Activated CD8-positive, alpha-beta memory T cell treated with anti-CD3 and anti-CD28 coated beads, Interleukin-2, amount 10 ng/mL, durations not matched to agents 7 days and 5 days (primary cell): Measurements from ENCODE around the gene TMEM204. TPM values are rescaled to one million over a fixed set of nuclear protein-coding genes. Genes with fewer than 3 reads are reported as not detected.
A peak's percentile ranks its signal among the peaks of the same experiment; 100 is the strongest.

Source experiments
- ATAC-seq: fragments of 150-1000 bp; cut with Tn5 transposase; one replicate; pipeline ENCODE4 v1.10.0; 2021; ENCODE audit warnings: moderate library complexity
- CTCF ChIA-PET: fragments of 350-600 bp; sonication (Branson Sonifier 250); formaldehyde crosslinking; loops from one replicate; lab custom pipeline; 2021; ENCODE audit warnings: antibody characterized with exemption; lab: Charles Lee
- DNase-seq: peaks from one replicate; pipeline ENCODE4 v3.0.0-alpha.2; 2020
- H3K27ac Mint-ChIP-seq: one replicate; pipeline ENCODE4 v1.8.0; 2021; ENCODE audit warnings: mild to moderate bottlenecking, mixed read lengths
- H3K27me3 Mint-ChIP-seq: one replicate; pipeline ENCODE4 v1.8.0; 2021; ENCODE audit warnings: mixed read lengths
- H3K36me3 Mint-ChIP-seq: one replicate; pipeline ENCODE4 v1.8.0; 2021; ENCODE audit warnings: mild to moderate bottlenecking, mixed read lengths
- H3K4me1 Mint-ChIP-seq: one replicate; pipeline ENCODE4 v1.8.0; 2021; ENCODE audit warnings: mixed read lengths
- H3K4me3 Mint-ChIP-seq: one replicate; pipeline ENCODE4 v1.8.0; 2021; ENCODE audit warnings: mild to moderate bottlenecking, moderate library complexity, mixed read lengths
- H3K9me3 Mint-ChIP-seq: one replicate; pipeline ENCODE4 v1.8.0; 2022; ENCODE audit warnings: low read depth, mixed read lengths
- total RNA-seq, 2 experiments: library from RNA; stranded (reverse); gene quantifications; one replicate each; pipeline ENCODE4 v1.2.3, GENCODE V29; 2021

The TMEM204 gene
- total RNA-seq = 10 to 100 TPM; 34.7 to 37.1 TPM

GRCh38 chr16:1533443-1533951, at the start of gene TMEM204:
TSS of gene TMEM204 (plus strand) at chr16:1533666. CDS start at chr16:1534276, 610 bp downstream.
- Mint-ChIP-seq H3K27ac (peak within 1 kb of the TSS; percentile 73), H3K27me3 (no peaks in the 10 kb centered on the region), H3K4me1 (peaks cover 36% of the 10 kb centered on the region), H3K4me3 (peak within 1 kb of the TSS; percentile 94), H3K9me3 (no peaks in the 10 kb centered on the region), H3K36me3 (peaks cover 28% of the 10 kb centered on the region)
- ATAC-seq (peak; percentile 62), DNase-seq (peak; percentile 78)
- CTCF ChIA-PET = interaction anchor here (1.0 to 1.5 kb wide), 3 partner anchors 40 to 172 kb away, joined by 3 to 4 read pairs (median 4); partner anchors contain the start of gene MAPK8IP3

- CTCF ChIA-PET = no interaction called here
- Mint-ChIP-seq H3K36me3 (no peaks in the 10 kb centered on the region), H3K9me3 (no peaks in the 10 kb centered on the region), H3K27me3 (no peaks in the 10 kb centered on the region), H3K27ac (no peak overlapping the region), H3K4me3 (no peak overlapping the region), H3K4me1 (no peaks in the 10 kb centered on the region)
- DNase-seq (no peak), ATAC-seq (no peak)
These were observed 47.5 kb upstream of the TMEM204 start for GRCh38 chr16:1485847-1486496.

GRCh38 chr16:1486551-1487390, 46.7 kb upstream of the TMEM204 start:
- DNase-seq (no peak), ATAC-seq (no peak)
- no peaks in the 10 kb centered on the region for H3K36me3 Mint-ChIP-seq
- no peaks in the 10 kb centered on the region for H3K9me3 Mint-ChIP-seq
- no peaks in the 10 kb centered on the region for H3K4me1 Mint-ChIP-seq
- H3K4me3 Mint-ChIP-seq = no peak overlapping the region
- no peak overlapping the region for H3K27ac Mint-ChIP-seq
- no peaks in the 10 kb centered on the region for H3K27me3 Mint-ChIP-seq
- CTCF ChIA-PET = no interaction called here

- CTCF ChIA-PET = no interaction called here
These were observed 45.9 kb upstream of the TMEM204 start for GRCh38 chr16:1487395-1488053.

GRCh38 chr16:1488054-1488601, 45.3 kb upstream of the TMEM204 start:
- H3K9me3 Mint-ChIP-seq = no peaks in the 10 kb centered on the region
- CTCF ChIA-PET = no interaction called here
- DNase-seq (no peak), ATAC-seq (no peak)
- H3K4me3 Mint-ChIP-seq = no peak overlapping the region
- H3K36me3 Mint-ChIP-seq = no peaks in the 10 kb centered on the region
- H3K4me1 Mint-ChIP-seq = peaks cover 8% of the 10 kb centered on the region
- no peak overlapping the region for H3K27ac Mint-ChIP-seq
- no peaks in the 10 kb centered on the region for H3K27me3 Mint-ChIP-seq

More at GRCh38 chr16:1487395-1488053, 45.9 kb upstream of the TMEM204 start:
- DNase-seq (no peak), ATAC-seq (no peak)
- H3K9me3 Mint-ChIP-seq = no peaks in the 10 kb centered on the region
- H3K27ac Mint-ChIP-seq = no peak overlapping the region
- H3K27me3 Mint-ChIP-seq = no peaks in the 10 kb centered on the region
- H3K36me3 Mint-ChIP-seq = no peaks in the 10 kb centered on the region
- H3K4me3 Mint-ChIP-seq = no peak overlapping the region
- H3K4me1 Mint-ChIP-seq = peaks cover 3% of the 10 kb centered on the region

- H3K4me3 Mint-ChIP-seq = no peak within 1 kb of the TSS
- no peak within 1 kb of the TSS for H3K27ac Mint-ChIP-seq
- H3K4me1 Mint-ChIP-seq = peaks cover 8% of the 10 kb centered on the region
- DNase-seq (no peak), ATAC-seq (no peak)
- H3K27me3 Mint-ChIP-seq = no peaks in the 10 kb centered on the region
- no peaks in the 10 kb centered on the region for H3K36me3 Mint-ChIP-seq
- CTCF ChIA-PET = no interaction called here
- no peaks in the 10 kb centered on the region for H3K9me3 Mint-ChIP-seq
These were observed 44.8 kb upstream of the TMEM204 start, which contains the start of gene PTX4 for GRCh38 chr16:1488619-1489018. TSS of gene PTX4 (minus strand) at chr16:1488944. CDS start at chr16:1488909, 35 bp downstream.

GRCh38 chr16:1489077-1489476, 44.4 kb upstream of the TMEM204 start:
- no peak overlapping the region for H3K27ac Mint-ChIP-seq
- CTCF ChIA-PET = no interaction called here
- H3K4me1 Mint-ChIP-seq = peaks cover 10% of the 10 kb centered on the region
- ATAC-seq (no peak), DNase-seq (no peak)
- H3K4me3 Mint-ChIP-seq = no peak overlapping the region
- H3K27me3 Mint-ChIP-seq = no peaks in the 10 kb centered on the region
- H3K9me3 Mint-ChIP-seq = no peaks in the 10 kb centered on the region
- no peaks in the 10 kb centered on the region for H3K36me3 Mint-ChIP-seq

GRCh38 chr16:1491327-1491726, 42.1 kb upstream of the TMEM204 start:
- CTCF ChIA-PET = no interaction called here
- H3K27ac Mint-ChIP-seq = no peak overlapping the region
- no peak for ATAC-seq
- H3K4me1 Mint-ChIP-seq = peaks cover 17% of the 10 kb centered on the region
- DNase-seq = no peak
- H3K4me3 Mint-ChIP-seq = no peak overlapping the region
- H3K9me3 Mint-ChIP-seq = no peaks in the 10 kb centered on the region
- H3K36me3 Mint-ChIP-seq = no peaks in the 10 kb centered on the region
- no peaks in the 10 kb centered on the region for H3K27me3 Mint-ChIP-seq

GRCh38 chr16:1492082-1492922, 41.2 kb upstream of the TMEM204 start:
- Mint-ChIP-seq H3K36me3 (no peaks in the 10 kb centered on the region), H3K27me3 (no peaks in the 10 kb centered on the region), H3K4me1 (peaks cover 17% of the 10 kb centered on the region), H3K4me3 (peak overlapping the region; percentile 79), H3K9me3 (no peaks in the 10 kb centered on the region), H3K27ac (peak overlapping the region; percentile 91)
- no peak for ATAC-seq
- DNase-seq = no peak
- CTCF ChIA-PET = interaction anchor here (1.0 to 1.5 kb wide), 3 partner anchors 20 to 214 kb away, joined by 3 to 6 read pairs (median 4); partner anchors contain the start of gene MAPK8IP3

GRCh38 chr16:1492923-1493745, 40.3 kb upstream of the TMEM204 start, which contains the start of gene TELO2:
TSS of gene TELO2 (plus strand) at chr16:1493360. CDS start at chr16:1494282, 922 bp downstream.
- H3K9me3 Mint-ChIP-seq = no peaks in the 10 kb centered on the region
- H3K36me3 Mint-ChIP-seq = peaks cover under 1% of the 10 kb centered on the region
- H3K27me3 Mint-ChIP-seq = no peaks in the 10 kb centered on the region
- peaks cover 17% of the 10 kb centered on the region for H3K4me1 Mint-ChIP-seq
- H3K4me3 Mint-ChIP-seq = peak within 1 kb of the TSS; percentile 79
- CTCF ChIA-PET = interaction anchor here (1.0 to 1.6 kb wide), 4 partner anchors 21 to 213 kb away, joined by 3 to 6 read pairs (median 4); partner anchors contain the start of genes MAPK8IP3 and TMEM204
- ATAC-seq (peak; percentile 89), DNase-seq (peak; percentile 89)
- peak within 1 kb of the TSS; percentile 91 for H3K27ac Mint-ChIP-seq

GRCh38 chr16:1493746-1494094, 39.7 kb upstream of the TMEM204 start:
- DNase-seq (no peak), ATAC-seq (peak; percentile 17)
- Mint-ChIP-seq H3K4me3 (peak overlapping the region; percentile 79), H3K9me3 (no peaks in the 10 kb centered on the region), H3K4me1 (peaks cover 17% of the 10 kb centered on the region), H3K27ac (peak overlapping the region; percentile 82), H3K27me3 (no peaks in the 10 kb centered on the region), H3K36me3 (peaks cover 2% of the 10 kb centered on the region)
- CTCF ChIA-PET = interaction anchor here (1.2 to 1.6 kb wide), 3 partner anchors 21 to 130 kb away, joined by 3 to 6 read pairs (median 4); partner anchors contain the start of gene TMEM204
